ENCODE results near the gene CENPB.

DNA sequence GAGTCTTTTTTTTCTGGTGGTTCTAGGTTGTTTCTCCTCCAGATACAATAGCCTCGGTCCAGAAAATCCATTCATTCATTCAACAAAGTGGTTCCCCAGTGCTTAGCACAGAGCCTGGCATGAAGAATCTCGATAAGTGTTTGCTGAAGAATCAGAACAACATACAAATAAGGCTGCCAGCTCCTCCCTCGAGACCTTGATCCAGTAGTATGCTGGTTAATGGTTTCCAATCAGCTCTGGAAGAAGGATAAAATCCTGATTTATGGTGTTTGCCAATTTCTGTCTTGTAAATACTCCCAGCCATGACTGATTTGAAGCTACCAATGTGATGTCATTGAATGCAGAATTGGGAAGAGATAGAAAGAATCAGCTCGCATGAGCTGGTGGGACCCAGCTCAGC, 50.8 kb downstream of the CENPB start:
- TF ChIP-seq MAX (IDR thresholded peaks at IDR 0.05) (no peak), CTCF (IDR thresholded peaks at IDR 0.05; ENCODE audit: low read depth, low read length, missing input control) (no peak)

Data from liver (tissue), 2 donors.